GM08714 (cell line): Measurements from ENCODE around the gene CLEC9A.
"Not testable (repeated sequence)": the region's sequence is repeated elsewhere in the genome, so short reads cannot be mapped to it uniquely, and the experiment has no call there.

Source experiments
- H3K4me3 ChIP-seq: fragments of 200-500 bp; sonication (Bioruptor generic); 2 replicates; pipeline ENCODE4 v1.5.1; 2014; ENCODE audit warnings: mild to moderate bottlenecking, low read length, inconsistent platforms
- ZNF274 ChIP-seq: IDR thresholded peaks from 2 replicates; pipeline ENCODE4 v1.6.1; 2012; ENCODE audit warnings: mild to moderate bottlenecking, low read depth, low read length

The CLEC9A gene

GRCh38 chr12:10030446-10030845, at the start of gene CLEC9A:
Gene CLEC9A (plus strand): TSS chr12:10030682. CDS start chr12:10052688, 22,006 bp downstream.
- no peak within 1 kb of the TSS for H3K4me3 ChIP-seq
- no peak for TF ChIP-seq ZNF274

- TF ChIP-seq ZNF274, result no peak
- H3K4me3 ChIP-seq, result no peak overlapping the region
These were observed 38.6 kb upstream of the CLEC9A start for GRCh38 chr12:9991876-9992275.

GRCh38 chr12:9992296-9992695, 38.2 kb upstream of the CLEC9A start:
- no peak overlapping the region for H3K4me3 ChIP-seq
- TF ChIP-seq ZNF274, result no peak

- TF ChIP-seq ZNF274, result no peak
- H3K4me3 ChIP-seq, result no peak within 1 kb of the TSS
These were observed 31.5 kb upstream of the CLEC9A start, which contains the start of gene CLEC1B for GRCh38 chr12:9999016-9999415. Gene CLEC1B (minus strand): TSS chr12:9999121. CDS start chr12:9999100, 21 bp downstream.

GRCh38 chr12:10001171-10001776, 29.2 kb upstream of the CLEC9A start:
- no peak overlapping the region for H3K4me3 ChIP-seq
- TF ChIP-seq ZNF274, result no peak

- TF ChIP-seq ZNF274, result no peak
These were observed 17.7 kb upstream of the CLEC9A start for GRCh38 chr12:10012630-10013330.

GRCh38 chr12:10015450-10015849, 15.0 kb upstream of the CLEC9A start:
- no peak overlapping the region for H3K4me3 ChIP-seq
- no peak for TF ChIP-seq ZNF274

More at GRCh38 chr12:10012630-10013330, 17.7 kb upstream of the CLEC9A start:
- no peak overlapping the region for H3K4me3 ChIP-seq

- TF ChIP-seq ZNF274, result no peak
- H3K4me3 ChIP-seq, result no peak overlapping the region
These were observed 13.6 kb upstream of the CLEC9A start for GRCh38 chr12:10016881-10017280.

DNA sequence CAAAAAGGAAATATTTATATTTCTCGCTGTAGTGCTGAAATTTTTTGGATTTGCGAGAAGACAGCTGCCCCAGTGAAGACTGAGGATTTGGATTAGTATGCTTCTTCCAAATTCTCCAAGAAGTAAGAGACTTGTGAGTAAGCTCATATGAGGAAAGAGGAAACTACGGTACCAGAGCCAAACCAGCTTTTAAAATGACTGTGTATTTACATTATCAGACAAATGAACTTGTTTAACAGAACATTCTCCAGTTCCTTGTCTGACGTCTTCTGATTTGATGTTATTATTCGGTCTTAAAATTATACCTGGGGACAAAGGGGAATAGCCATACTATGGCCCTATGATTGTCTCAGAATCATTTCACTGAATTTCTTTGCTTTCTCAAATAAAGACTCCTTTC, 12.1 kb upstream of the CLEC9A start:
- H3K4me3 ChIP-seq, result no peak overlapping the region
- no peak for TF ChIP-seq ZNF274

- H3K4me3 ChIP-seq, result no peak overlapping the region
- no peak for TF ChIP-seq ZNF274
These were observed 9.1 kb upstream of the CLEC9A start for GRCh38 chr12:10021342-10021741.

DNA sequence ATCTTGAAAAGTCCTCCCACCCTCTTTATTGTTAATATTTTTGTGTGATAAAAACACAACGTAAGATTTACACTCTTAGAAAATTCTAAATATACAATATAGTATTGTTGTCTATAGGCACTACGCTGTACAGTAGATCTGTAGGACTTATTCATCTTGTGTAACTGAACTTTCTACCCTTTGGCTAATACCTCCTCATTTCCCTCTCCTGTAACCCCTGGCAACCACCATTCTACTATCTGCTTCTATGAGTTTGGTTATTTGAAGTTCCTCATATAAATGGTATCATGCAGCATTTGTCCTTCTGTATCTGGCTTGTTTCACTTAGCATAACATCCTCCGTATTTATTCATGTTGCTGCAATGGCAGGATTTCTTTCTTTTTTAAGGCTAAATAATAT, 5.2 kb upstream of the CLEC9A start:
- H3K4me3 ChIP-seq, result no peak overlapping the region
- no peak for TF ChIP-seq ZNF274

DNA sequence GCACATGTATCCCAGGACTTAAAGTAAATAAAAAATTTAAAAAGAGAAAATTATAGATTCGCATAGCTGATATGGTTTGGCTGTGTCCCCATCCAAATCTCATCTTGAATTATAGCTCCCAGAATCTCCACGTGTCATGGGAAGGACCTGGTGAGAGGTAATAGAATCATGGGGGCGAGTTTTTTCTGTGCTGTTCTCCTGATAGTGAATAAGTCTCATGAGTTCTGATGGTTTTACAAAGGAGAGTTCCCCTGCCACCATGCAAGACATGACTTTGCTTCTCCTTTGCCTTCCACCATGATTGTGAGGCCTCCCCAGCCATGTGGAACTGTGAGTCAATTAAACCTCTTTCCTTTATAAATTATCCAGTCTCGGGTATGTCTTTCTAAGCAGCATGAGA, 3.8 kb upstream of the CLEC9A start:
- H3K4me3 ChIP-seq, result not testable (repeated sequence)

GRCh38 chr12:10027311-10027710, 3.2 kb upstream of the CLEC9A start:
- TF ChIP-seq ZNF274, result no peak
- no peak overlapping the region for H3K4me3 ChIP-seq

GRCh38 chr12:10027721-10028120, 2.8 kb upstream of the CLEC9A start:
- H3K4me3 ChIP-seq, result no peak overlapping the region
- no peak for TF ChIP-seq ZNF274

GRCh38 chr12:10031321-10031720, 839 bp downstream of the CLEC9A start:
- H3K4me3 ChIP-seq, result no peak overlapping the region
- TF ChIP-seq ZNF274, result no peak
